Measurements from ENCODE around the gene KCNA1.

The KCNA1 gene

GRCh38 chr12:4961311-4961710 is 51.6 kb downstream of the KCNA1 start:
- no peak for DNase-seq

GRCh38 chr12:4962539-4963486 is 53.1 kb downstream of the KCNA1 start:
- no peak for DNase-seq

Measured in NCI-H1092 (cell line).